Measurements from ENCODE around the gene IL37.

The IL37 gene

GRCh38 chr2:112962308-112963175 is 51.6 kb downstream of the IL37 start:
- no peak for FAIRE-seq

- FAIRE-seq, result no peak
Measured at GRCh38 chr2:112967023-112967422, 56.1 kb downstream of the IL37 start.
